ENCODE measurements around the gene DAPL1. TPM values are rescaled to one million over a fixed set of nuclear protein-coding genes. Genes with fewer than 3 reads are reported as not detected.

The DAPL1 gene
- total RNA-seq, 1 donor from 2014 or later, result not detected

GRCh38 chr2:158773121-158773520, 22.0 kb upstream of the DAPL1 start:
- H3K27ac Mint-ChIP-seq (ENCODE audit: unreplicated experiment), result no peak overlapping the region
- no peak for TF ChIP-seq CTCF (conservative IDR thresholded peaks at IDR 0.05)
- no peak overlapping the region for H3K4me3 Mint-ChIP-seq
- H3K27me3 Mint-ChIP-seq (ENCODE audit: low read depth), result no peaks in the 10 kb centered on the region
- no peaks in the 10 kb centered on the region for H3K9me3 Mint-ChIP-seq
- peaks cover 3% of the 10 kb centered on the region for H3K4me1 Mint-ChIP-seq
- no peaks in the 10 kb centered on the region for H3K36me3 Mint-ChIP-seq (ENCODE audit: low read depth)
- no peak for DNase-seq (ENCODE audit: low read depth, low spot score)

- no peak overlapping the region for H3K4me3 Mint-ChIP-seq
These were observed 20.4 kb upstream of the DAPL1 start for GRCh38 chr2:158774681-158775080.

GRCh38 chr2:158775273-158776027, 19.7 kb upstream of the DAPL1 start:
- no peak for DNase-seq (ENCODE audit: low read depth, low spot score)
- no peak for TF ChIP-seq CTCF (conservative IDR thresholded peaks at IDR 0.05)
- no peak overlapping the region for H3K27ac Mint-ChIP-seq (ENCODE audit: unreplicated experiment)
- H3K4me3 Mint-ChIP-seq, result no peak overlapping the region
- no peaks in the 10 kb centered on the region for H3K9me3 Mint-ChIP-seq
- H3K36me3 Mint-ChIP-seq (ENCODE audit: low read depth), result no peaks in the 10 kb centered on the region
- peaks cover 3% of the 10 kb centered on the region for H3K4me1 Mint-ChIP-seq
- no peaks in the 10 kb centered on the region for H3K27me3 Mint-ChIP-seq (ENCODE audit: low read depth)

More at GRCh38 chr2:158774681-158775080, 20.4 kb upstream of the DAPL1 start:
- no peak overlapping the region for H3K27ac Mint-ChIP-seq (ENCODE audit: unreplicated experiment)
- no peaks in the 10 kb centered on the region for H3K27me3 Mint-ChIP-seq (ENCODE audit: low read depth)
- no peak for DNase-seq (ENCODE audit: low read depth, low spot score)
- H3K9me3 Mint-ChIP-seq, result no peaks in the 10 kb centered on the region
- peaks cover 3% of the 10 kb centered on the region for H3K4me1 Mint-ChIP-seq
- H3K36me3 Mint-ChIP-seq (ENCODE audit: low read depth), result no peaks in the 10 kb centered on the region
- TF ChIP-seq CTCF (conservative IDR thresholded peaks at IDR 0.05), result no peak

GRCh38 chr2:158776231-158776630, 18.9 kb upstream of the DAPL1 start:
- Mint-ChIP-seq H3K9me3 (no peaks in the 10 kb centered on the region), H3K4me3 (no peak overlapping the region), H3K36me3 (ENCODE audit: low read depth) (no peaks in the 10 kb centered on the region), H3K4me1 (peaks cover 3% of the 10 kb centered on the region), H3K27me3 (ENCODE audit: low read depth) (no peaks in the 10 kb centered on the region), H3K27ac (ENCODE audit: unreplicated experiment) (no peak overlapping the region)
- no peak for DNase-seq (ENCODE audit: low read depth, low spot score)
- no peak for TF ChIP-seq CTCF (conservative IDR thresholded peaks at IDR 0.05)

- no peaks in the 10 kb centered on the region for H3K9me3 Mint-ChIP-seq
- H3K27ac Mint-ChIP-seq (ENCODE audit: unreplicated experiment), result no peak overlapping the region
These were observed 18.0 kb upstream of the DAPL1 start for GRCh38 chr2:158777077-158777476.

More at GRCh38 chr2:158777077-158777476, 18.0 kb upstream of the DAPL1 start:
- H3K27me3 Mint-ChIP-seq (ENCODE audit: low read depth), result no peaks in the 10 kb centered on the region
- DNase-seq (ENCODE audit: low read depth, low spot score), result no peak
- H3K36me3 Mint-ChIP-seq (ENCODE audit: low read depth), result no peaks in the 10 kb centered on the region
- no peak overlapping the region for H3K4me3 Mint-ChIP-seq
- H3K4me1 Mint-ChIP-seq, result peaks cover 3% of the 10 kb centered on the region
- no peak for TF ChIP-seq CTCF (conservative IDR thresholded peaks at IDR 0.05)
